GM23248 (cell line): ENCODE measurements around the gene NEDD9.

ENCODE experiments used
- EZH2 ChIP-seq: fragments of 200-600 bp; sonication (generic); IDR thresholded peaks from 2 replicates; pipeline ENCODE4 v1.6.1; 2018; ENCODE audit warnings: antibody characterized with exemption, mild to moderate bottlenecking; ENCODE audit not compliant: insufficient read depth, poor library complexity, severe bottlenecking
- EZH2phosphoT487 ChIP-seq: fragments of 200-600 bp; sonication (generic); IDR thresholded peaks from 2 replicates; pipeline ENCODE4 v1.6.1; 2018; ENCODE audit warnings: antibody characterized with exemption, moderate library complexity, mild to moderate bottlenecking, low read depth; ENCODE audit not compliant: insufficient read depth

GRCh38 chr6:11268978-11269377 is 36.5 kb upstream of the NEDD9 start:
- TF ChIP-seq EZH2 (no peak), EZH2phosphoT487 (no peak)
